Effector CD4-positive, alpha-beta T cell (primary cell): ENCODE measurements around the gene GPR37L1.
"Not testable (repeated sequence)": the region's sequence is repeated elsewhere in the genome, so short reads cannot be mapped to it uniquely, and the experiment has no call there.

Experiments used
- DNase-seq: peaks from one replicate; pipeline ENCODE4 v3.0.0-alpha.2; 2020

GPR37L1 gene

GRCh38 chr1:202135221-202135721 lies 12.6 kb downstream of the GPR37L1 start:
- no peak for DNase-seq

DNA sequence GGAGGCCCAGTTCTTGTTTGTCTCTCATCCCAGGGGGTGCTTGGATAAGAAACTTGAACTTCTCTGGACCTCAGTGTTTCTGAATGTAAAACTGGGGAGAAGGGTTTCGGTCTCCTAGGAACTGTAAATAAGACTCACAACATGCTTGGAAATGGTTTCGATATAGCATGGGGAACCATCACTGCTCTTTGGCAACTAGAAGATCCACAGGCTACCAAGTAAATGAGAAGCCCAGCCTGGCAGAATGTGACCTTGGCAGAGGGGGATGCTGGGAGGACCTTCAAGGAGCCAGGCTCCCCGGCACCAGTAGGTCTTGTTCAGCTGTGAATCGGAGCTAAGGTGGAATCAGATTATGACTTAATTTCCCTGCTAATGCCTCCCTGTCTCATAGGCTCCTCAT lies 18.1 kb downstream of the GPR37L1 start:
- no peak for DNase-seq

GRCh38 chr1:202141468-202141867 lies 18.8 kb downstream of the GPR37L1 start:
- not testable (repeated sequence) for DNase-seq

DNA sequence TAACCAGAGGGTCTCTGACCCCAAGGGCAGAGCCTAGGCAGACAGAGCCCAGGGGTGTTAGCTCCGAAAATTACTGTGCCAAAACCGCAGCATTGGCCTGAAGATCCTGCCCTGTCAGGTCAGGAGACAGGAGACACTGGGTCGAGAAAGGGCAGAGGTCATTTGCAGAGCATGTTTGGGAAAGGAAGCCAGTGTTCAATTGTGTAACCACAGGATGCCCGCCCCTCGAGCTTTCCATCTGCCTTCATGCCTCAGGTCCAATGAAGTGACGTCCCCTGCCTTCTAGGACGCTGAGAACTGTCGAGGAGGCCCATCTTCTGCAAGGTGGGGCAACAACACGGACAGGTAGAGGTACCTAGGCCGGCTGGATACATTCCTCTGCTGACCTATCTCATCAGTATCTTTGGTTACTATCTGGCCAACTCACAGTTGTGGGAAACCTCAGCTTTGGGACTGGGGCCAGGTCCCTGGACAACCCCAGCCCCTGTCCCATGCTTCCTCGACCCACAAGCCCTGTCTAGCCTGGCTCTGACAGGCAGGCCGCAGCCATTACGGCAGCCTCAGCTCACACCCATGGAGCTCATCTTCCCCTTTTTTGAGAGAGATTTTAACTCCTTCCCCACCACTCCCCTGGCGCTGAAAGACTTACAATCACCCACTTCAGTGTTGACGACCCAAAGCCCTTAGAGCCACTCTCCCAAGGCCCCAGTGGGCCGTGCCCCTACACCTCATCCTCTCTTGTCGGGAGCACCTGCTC lies 20.5 kb downstream of the GPR37L1 start:
- DNase-seq: no peak

- no peak for DNase-seq
These were observed 21.2 kb downstream of the GPR37L1 start for GRCh38 chr1:202143768-202144401.

- peak; percentile 55 for DNase-seq
These were observed 21.8 kb downstream of the GPR37L1 start, which contains the start of gene ARL8A for GRCh38 chr1:202144402-202145067. TSS of gene ARL8A (minus strand) at chr1:202144737. CDS start at chr1:202144572, 165 bp downstream.

- no peak for DNase-seq
These were observed 22.5 kb downstream of the GPR37L1 start for GRCh38 chr1:202145068-202145743.

DNA sequence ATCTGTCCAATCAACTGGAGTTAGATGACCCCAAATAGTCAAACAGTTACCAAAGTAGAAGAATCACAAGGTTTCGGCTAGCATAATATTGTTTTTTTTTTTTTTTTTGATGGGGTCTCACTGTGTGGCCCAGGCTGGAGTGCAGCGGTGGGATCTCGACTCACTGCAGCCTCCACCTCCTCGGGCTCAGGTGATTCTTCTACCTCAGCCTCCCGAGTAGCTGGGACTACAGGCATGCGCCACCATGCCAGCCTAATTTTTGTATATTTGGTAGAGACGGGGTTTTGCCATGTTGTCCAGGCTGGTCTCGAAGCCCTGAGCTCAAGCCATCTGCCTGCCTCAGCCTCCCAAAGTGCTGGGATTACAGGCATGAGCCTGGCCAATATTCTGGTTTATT lies 23.0 kb downstream of the GPR37L1 start:
- not testable (repeated sequence) for DNase-seq

DNA sequence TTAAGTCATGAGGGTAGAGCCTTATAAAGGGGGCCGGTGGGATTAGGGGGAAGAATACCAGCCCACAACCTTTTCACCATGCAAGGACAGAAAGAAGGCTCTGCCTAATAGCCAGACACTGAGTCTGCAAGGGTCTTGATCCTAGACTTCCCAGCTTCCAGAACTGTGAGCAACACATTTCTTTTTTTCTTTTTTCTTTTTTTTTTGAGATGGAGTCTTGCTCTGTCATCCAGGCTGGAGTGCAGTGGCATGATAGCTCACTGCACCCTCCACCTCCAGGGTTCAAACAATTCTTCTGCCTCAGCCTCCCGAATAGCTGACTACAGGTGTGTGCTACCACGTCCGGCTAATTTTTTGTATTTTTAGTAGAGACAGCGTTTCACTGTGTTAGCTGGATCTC lies 23.6 kb downstream of the GPR37L1 start:
- DNase-seq: no peak

- DNase-seq: no peak
These were observed 24.3 kb downstream of the GPR37L1 start for GRCh38 chr1:202146993-202147392.

DNA sequence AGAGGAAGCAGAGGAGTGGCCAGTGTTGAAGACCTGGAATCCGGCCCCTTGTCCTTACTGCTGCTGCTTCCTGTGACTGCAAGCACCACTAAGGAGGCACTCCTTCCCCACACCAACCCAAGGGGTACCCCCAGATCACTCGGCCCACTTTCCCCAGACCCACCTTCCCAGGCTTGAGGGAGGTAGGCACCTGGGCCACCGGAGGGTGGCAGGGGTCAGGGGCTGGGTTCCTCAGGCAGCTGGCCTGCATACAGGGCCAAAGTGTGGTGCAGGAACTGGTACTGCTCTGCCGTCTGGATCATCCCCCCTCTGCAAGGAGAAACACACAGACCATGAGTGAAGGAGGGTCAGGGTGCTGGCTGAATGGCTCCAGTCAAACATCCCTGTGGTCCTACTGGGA lies 25.7 kb downstream of the GPR37L1 start:
- no peak for DNase-seq

GRCh38 chr1:202149566-202149965 lies 26.8 kb downstream of the GPR37L1 start:
- no peak for DNase-seq

- DNase-seq: no peak
These were observed 27.5 kb downstream of the GPR37L1 start for GRCh38 chr1:202150187-202150586.

GRCh38 chr1:202150602-202151001 lies 27.9 kb downstream of the GPR37L1 start:
- DNase-seq: no peak

- DNase-seq: no peak
These were observed 28.3 kb downstream of the GPR37L1 start for GRCh38 chr1:202151045-202151444.

DNA sequence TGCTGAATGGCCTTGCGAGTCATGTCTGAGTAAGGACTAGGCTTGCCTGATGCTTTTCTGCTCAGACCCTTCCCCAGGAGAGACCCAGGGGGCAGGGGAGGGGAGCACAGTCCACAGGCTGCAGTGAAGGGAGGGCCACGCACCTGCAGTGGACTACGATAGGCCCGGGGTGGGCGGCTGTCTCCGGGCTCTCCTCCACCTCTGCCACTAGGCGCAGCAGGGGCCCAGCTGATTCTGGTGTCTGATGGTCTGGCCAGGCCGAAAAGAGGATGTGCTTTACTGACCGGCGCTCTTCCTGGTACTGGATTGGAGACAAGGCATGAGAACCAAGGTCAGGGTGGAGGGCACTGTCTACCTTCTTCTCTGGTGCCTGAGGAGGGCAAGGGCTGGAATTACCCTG lies 29.7 kb downstream of the GPR37L1 start:
- DNase-seq: no peak

GRCh38 chr1:202153284-202153683 lies 30.6 kb downstream of the GPR37L1 start:
- DNase-seq: no peak

- no peak for DNase-seq
These were observed 31.5 kb downstream of the GPR37L1 start for GRCh38 chr1:202154148-202154765.

GRCh38 chr1:202154766-202155477 lies 32.2 kb downstream of the GPR37L1 start:
- DNase-seq: no peak

- DNase-seq: no peak
These were observed 32.8 kb downstream of the GPR37L1 start for GRCh38 chr1:202155478-202156021.

DNA sequence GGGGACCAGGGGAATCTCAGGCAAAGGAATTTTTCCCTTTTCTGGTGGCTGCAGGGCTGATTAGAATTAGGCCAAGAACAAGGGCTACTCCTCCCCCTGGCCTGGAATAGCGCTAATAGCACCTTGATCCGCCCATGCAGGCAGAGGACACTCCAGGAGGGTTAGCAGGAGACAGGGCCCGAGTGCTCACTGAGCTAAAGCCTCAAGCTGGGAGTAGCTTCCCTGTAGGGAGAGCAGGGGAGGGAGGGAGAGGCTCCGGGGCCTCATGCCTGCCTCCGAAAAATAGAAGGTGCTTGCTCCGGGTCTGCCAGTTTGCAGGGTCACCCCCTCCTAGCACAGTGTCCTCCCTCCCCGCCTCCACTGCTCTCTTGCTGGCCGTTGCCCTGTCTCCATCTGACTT lies 33.9 kb downstream of the GPR37L1 start:
- no peak for DNase-seq

DNA sequence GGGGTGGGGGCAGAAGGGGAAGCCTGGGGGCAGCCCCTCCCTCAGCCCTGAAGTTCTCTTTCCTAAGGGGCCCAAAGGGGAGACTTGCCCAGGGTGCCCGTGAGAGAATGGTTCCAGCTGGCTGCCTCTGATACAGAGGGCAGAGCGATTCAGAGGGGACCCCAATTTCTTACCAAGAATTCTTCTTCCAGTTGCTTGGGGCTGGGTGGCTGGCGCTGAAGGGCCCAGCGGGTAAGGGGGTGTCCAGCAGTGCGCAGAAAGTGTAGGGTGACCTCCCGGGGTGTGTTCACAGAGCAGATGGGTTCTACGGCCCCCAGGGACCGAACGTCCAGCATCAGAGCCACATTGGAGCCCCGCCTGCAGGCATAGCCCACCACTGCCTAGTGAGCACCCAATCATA lies 35.2 kb downstream of the GPR37L1 start:
- DNase-seq: no peak
